Measurements from ENCODE around the gene MELTF.

- TF ChIP-seq CTCF (IDR thresholded peaks at IDR 0.05; ENCODE audit: low read depth, low read length) (no peak), EZH2phosphoT487 (IDR thresholded peaks at IDR 0.05; ENCODE audit: low read depth) (no peak)
Measured at GRCh38 chr3:197021729-197022404, 7.8 kb downstream of the MELTF start.

Data from OCI-LY3 (cell line).